Measurements from ENCODE around the gene NCOA5. TPM values are rescaled to one million over a fixed set of nuclear protein-coding genes. Genes with fewer than 3 reads are reported as not detected.

Gene NCOA5
- total and polyA plus RNA-seq, 2 donors from 2014 or later, result 15.4 to 28.3 TPM

- peak in 1 of 5 donors; percentile 32 for DNase-seq
- no peak overlapping the region for H3K4me3 ChIP-seq (ENCODE audit: low read length in 3 of 3)
- no peak overlapping the region for H3K9ac ChIP-seq (ENCODE audit: low read length in 3 of 3)
- H3K36me3 ChIP-seq (ENCODE audit: control insufficient read depth in 2 of 3, insufficient read depth in 3 of 3, low read length in 3 of 3), result peaks cover 13 to 47% (median 29%) of the 10 kb centered on the region in 3 donors
- peaks cover 3% of the 10 kb centered on the region for H3K27me3 ChIP-seq (ENCODE audit: control insufficient read depth, insufficient read depth, low read length)
- no peaks in the 10 kb centered on the region for H3K9me3 ChIP-seq (ENCODE audit: control insufficient read depth in 2 of 3, insufficient read depth in 1 of 3, low read length in 3 of 3)
- no peak for TF ChIP-seq CTCF (IDR thresholded peaks at IDR 0.05; ENCODE audit: borderline replicate concordance, extremely low read depth, insufficient read depth)
- H3K27ac ChIP-seq (ENCODE audit: low read depth in 2 of 2, low read length in 2 of 2), result no peak overlapping the region
- peaks cover 0 to 5% (median 0%) of the 10 kb centered on the region in 3 donors for H3K4me1 ChIP-seq (ENCODE audit: control insufficient read depth in 2 of 3, insufficient read depth in 2 of 3, low read depth in 1 of 3, low read length in 3 of 3)
- intact Hi-C loops (cut with DNase I), result no loop called here
- FAIRE-seq, result no peak
Measured at GRCh38 chr20:46060301-46060881, 29.4 kb downstream of the NCOA5 start.

GRCh38 chr20:46058599-46059281 is 31.0 kb downstream of the NCOA5 start:
- peaks cover 3% of the 10 kb centered on the region for H3K27me3 ChIP-seq (ENCODE audit: control insufficient read depth, insufficient read depth, low read length)
- H3K36me3 ChIP-seq (ENCODE audit: control insufficient read depth in 2 of 3, insufficient read depth in 3 of 3, low read length in 3 of 3), result peaks cover 2 to 31% (median 12%) of the 10 kb centered on the region in 3 donors
- intact Hi-C loops (cut with DNase I), result no loop called here
- peaks cover 0 to 5% (median 0%) of the 10 kb centered on the region in 3 donors for H3K4me1 ChIP-seq (ENCODE audit: control insufficient read depth in 2 of 3, insufficient read depth in 2 of 3, low read depth in 1 of 3, low read length in 3 of 3)
- no peak for FAIRE-seq
- H3K9ac ChIP-seq (ENCODE audit: low read length in 3 of 3), result no peak overlapping the region
- no peak overlapping the region for H3K4me3 ChIP-seq (ENCODE audit: low read length in 3 of 3)
- H3K27ac ChIP-seq (ENCODE audit: low read depth in 2 of 2, low read length in 2 of 2), result no peak overlapping the region
- TF ChIP-seq CTCF (IDR thresholded peaks at IDR 0.05; ENCODE audit: borderline replicate concordance, extremely low read depth, insufficient read depth), result no peak
- no peaks in the 10 kb centered on the region for H3K9me3 ChIP-seq (ENCODE audit: control insufficient read depth in 2 of 3, insufficient read depth in 1 of 3, low read length in 3 of 3)
- DNase-seq, result peak in 2 of 5 donors; percentile 27 to 34

- DNase-seq, result peak in 4 of 5 donors; percentile 38 to 74 (median 61)
- H3K4me1 ChIP-seq (ENCODE audit: control insufficient read depth in 2 of 3, insufficient read depth in 2 of 3, low read depth in 1 of 3, low read length in 3 of 3), result peaks cover 0 to 5% (median 0%) of the 10 kb centered on the region in 3 donors
- H3K27me3 ChIP-seq (ENCODE audit: control insufficient read depth, insufficient read depth, low read length), result peaks cover 3% of the 10 kb centered on the region
- no peak overlapping the region for H3K27ac ChIP-seq (ENCODE audit: low read depth in 2 of 2, low read length in 2 of 2)
- H3K9me3 ChIP-seq (ENCODE audit: control insufficient read depth in 2 of 3, insufficient read depth in 1 of 3, low read length in 3 of 3), result no peaks in the 10 kb centered on the region
- H3K9ac ChIP-seq (ENCODE audit: low read length in 3 of 3), result no peak overlapping the region
- no peak for TF ChIP-seq CTCF (IDR thresholded peaks at IDR 0.05; ENCODE audit: borderline replicate concordance, extremely low read depth, insufficient read depth)
- FAIRE-seq, result no peak
- no peak overlapping the region for H3K4me3 ChIP-seq (ENCODE audit: low read length in 3 of 3)
- intact Hi-C loops (cut with DNase I), result no loop called here
- peaks cover 2 to 24% (median 7%) of the 10 kb centered on the region in 3 donors for H3K36me3 ChIP-seq (ENCODE audit: control insufficient read depth in 2 of 3, insufficient read depth in 3 of 3, low read length in 3 of 3)
Measured at GRCh38 chr20:46057856-46058598, 31.7 kb downstream of the NCOA5 start.

Data from kidney (tissue), 14 donors.